Peyer's patch (tissue), 4 donors: ENCODE data around the gene MYO9A.

Experiments used
- POLR2A ChIP-seq, 2 donors: fragments of 450-650 bp; IDR thresholded peaks; one replicate each; pipeline ENCODE4 v1.5.1; 2017; ENCODE audit warnings: antibody characterized with exemption in 2 of 2, mild to moderate bottlenecking in 2 of 2, moderate library complexity in 2 of 2
- TF ChIP-seq, protein P1 (sequence below), 6 experiments: fragments of 450-650 bp in 4 of 6; fragments of 200-600 bp in 2 of 6; sonication (generic) in 1 of 6; IDR thresholded peaks; one replicate each; pipeline ENCODE4 v1.5.1; 2017 to 2019; ENCODE audit warnings: antibody characterized with exemption in 6 of 6, mild to moderate bottlenecking in 3 of 6, moderate library complexity in 1 of 6

DNA sequence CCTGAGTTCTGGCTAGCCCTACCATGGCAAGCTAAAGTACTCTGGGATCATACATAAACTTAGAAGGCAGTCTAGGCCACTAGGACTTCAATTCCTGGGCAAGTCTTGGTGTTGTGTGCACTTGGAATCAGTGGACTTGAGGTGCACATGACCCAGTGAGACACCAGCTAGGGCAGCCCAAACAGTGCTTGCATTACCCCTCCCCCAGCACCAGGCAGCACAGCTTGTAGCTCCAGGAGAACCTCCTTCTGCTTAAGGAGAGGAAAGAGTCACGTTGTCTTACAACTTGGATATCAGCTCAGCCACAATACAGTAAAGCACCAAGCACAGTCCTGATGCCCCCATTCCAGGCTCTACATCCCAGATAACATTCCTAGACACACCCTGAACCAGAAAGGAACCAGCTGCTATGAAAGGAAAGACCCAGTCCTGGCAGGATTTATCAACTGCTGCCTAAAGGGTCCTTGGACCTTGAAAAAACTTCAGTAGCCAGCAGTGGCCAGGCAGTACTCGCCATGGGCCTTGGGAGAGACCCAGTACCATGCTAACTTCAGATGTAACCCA, 57.2 kb downstream of the MYO9A start:
- TF ChIP-seq, protein P1, sequence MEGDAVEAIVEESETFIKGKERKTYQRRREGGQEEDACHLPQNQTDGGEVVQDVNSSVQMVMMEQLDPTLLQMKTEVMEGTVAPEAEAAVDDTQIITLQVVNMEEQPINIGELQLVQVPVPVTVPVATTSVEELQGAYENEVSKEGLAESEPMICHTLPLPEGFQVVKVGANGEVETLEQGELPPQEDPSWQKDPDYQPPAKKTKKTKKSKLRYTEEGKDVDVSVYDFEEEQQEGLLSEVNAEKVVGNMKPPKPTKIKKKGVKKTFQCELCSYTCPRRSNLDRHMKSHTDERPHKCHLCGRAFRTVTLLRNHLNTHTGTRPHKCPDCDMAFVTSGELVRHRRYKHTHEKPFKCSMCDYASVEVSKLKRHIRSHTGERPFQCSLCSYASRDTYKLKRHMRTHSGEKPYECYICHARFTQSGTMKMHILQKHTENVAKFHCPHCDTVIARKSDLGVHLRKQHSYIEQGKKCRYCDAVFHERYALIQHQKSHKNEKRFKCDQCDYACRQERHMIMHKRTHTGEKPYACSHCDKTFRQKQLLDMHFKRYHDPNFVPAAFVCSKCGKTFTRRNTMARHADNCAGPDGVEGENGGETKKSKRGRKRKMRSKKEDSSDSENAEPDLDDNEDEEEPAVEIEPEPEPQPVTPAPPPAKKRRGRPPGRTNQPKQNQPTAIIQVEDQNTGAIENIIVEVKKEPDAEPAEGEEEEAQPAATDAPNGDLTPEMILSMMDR (IDR thresholded peaks at IDR 0.05), result no peak
- no peak for TF ChIP-seq POLR2A (IDR thresholded peaks at IDR 0.05)
